GM06990 (cell line): Measurements from ENCODE around the gene TFF2.

Experiments
- DNase-seq: peaks from one replicate; pipeline ENCODE4 v3.0.0-alpha.2; 2011; ENCODE audit not compliant: insufficient read length; ENCODE audit errors: extremely low read depth
- H3K27me3 ChIP-seq: replicated peaks from 2 replicates; pipeline ENCODE4 v1.6.0; 2011; ENCODE audit warnings: low read length; ENCODE audit not compliant: control insufficient read depth, insufficient read depth
- H3K36me3 ChIP-seq: 2 replicates; pipeline ENCODE4 v1.5.1; 2011; ENCODE audit warnings: low read length; ENCODE audit not compliant: control insufficient read depth, insufficient read depth
- H3K4me3 ChIP-seq: replicated peaks from 2 replicates; pipeline ENCODE4 v1.5.1; 2011; ENCODE audit warnings: low read depth, mild to moderate bottlenecking, control low read depth, low read length
- CTCF ChIP-seq: IDR thresholded peaks from 2 replicates; pipeline ENCODE4 v1.5.1; 2011; ENCODE audit warnings: low read length, control low read depth, mild to moderate bottlenecking, inconsistent platforms; ENCODE audit not compliant: insufficient read depth, poor library complexity, severe bottlenecking

TFF2 gene

GRCh38 chr21:42358261-42358660 lies 7.5 kb upstream of the TFF2 start:
- DNase-seq = no peak
- TF ChIP-seq CTCF = no peak
- no peaks in the 10 kb centered on the region; the same call in 1 of the 2 replicates for H3K27me3 ChIP-seq
- no peak overlapping the region for H3K4me3 ChIP-seq
- H3K36me3 ChIP-seq = no peaks in the 10 kb centered on the region

DNA sequence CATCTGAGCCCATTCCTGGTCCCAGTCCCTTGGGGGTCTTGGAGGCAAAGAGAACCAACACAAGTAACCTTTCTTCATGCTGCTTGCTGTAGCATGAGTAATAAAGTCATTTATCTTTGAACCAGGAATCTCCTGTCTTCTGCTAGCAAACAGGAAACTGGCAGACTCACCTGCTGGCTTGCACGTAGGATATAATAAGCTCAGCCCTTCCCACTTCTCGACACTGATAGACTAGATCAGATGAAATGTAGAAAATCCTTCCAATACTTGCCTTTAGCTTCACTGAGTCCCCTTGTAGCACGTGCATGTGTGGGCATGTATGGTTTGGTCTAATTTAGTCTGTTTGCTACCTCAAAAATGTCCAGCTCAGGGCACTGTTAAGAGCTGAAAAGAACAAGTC lies 6.5 kb upstream of the TFF2 start:
- Histone ChIP-seq H3K4me3 (no peak overlapping the region), H3K36me3 (no peaks in the 10 kb centered on the region), H3K27me3 (no peaks in the 10 kb centered on the region; the same call in 1 of the 2 replicates)
- TF ChIP-seq CTCF = no peak
- no peak for DNase-seq

DNA sequence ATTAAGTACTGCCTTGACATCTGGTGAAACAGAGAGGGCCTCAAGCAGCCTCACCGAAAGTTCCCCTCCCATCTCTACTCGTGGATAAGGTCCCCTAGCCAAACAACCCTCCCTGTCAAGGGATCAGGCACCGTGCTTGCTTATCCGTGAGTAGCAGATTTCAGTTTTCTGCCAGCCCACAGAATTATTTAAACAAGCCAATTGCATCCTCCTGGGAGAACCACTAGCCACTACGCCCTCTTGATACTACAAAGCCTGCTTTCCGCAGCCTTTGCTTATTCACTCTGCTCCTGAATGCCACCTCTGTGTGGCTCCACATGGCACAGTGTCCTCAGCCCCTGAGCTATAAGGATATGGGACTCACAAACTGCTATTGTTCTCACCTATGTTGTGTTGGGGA lies 5.9 kb upstream of the TFF2 start:
- no peak for DNase-seq
- no peak for TF ChIP-seq CTCF
- H3K4me3 ChIP-seq = no peak overlapping the region

DNA sequence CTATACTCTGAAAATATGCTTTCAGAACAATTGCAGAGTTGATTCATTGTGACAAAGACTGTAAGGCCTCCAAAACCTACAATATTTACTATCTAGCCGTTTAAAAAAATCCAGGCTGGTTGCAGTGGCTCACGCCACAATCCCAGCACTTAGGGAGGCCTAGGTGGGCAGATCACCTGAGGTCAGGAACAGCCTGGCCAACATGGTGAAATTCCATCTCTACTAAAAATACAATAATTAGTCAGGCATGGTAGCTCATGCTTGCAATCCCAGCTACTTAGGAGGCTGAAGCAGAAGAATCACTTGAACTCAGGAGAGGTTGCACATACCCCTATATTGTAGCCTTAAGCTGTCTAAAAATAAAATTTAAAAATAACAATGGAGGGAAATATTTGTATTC lies 5.3 kb upstream of the TFF2 start:
- no peak for TF ChIP-seq CTCF
- H3K36me3 ChIP-seq = no peaks in the 10 kb centered on the region
- no peak for DNase-seq
- no peaks in the 10 kb centered on the region; the same call in 1 of the 2 replicates for H3K27me3 ChIP-seq
- H3K4me3 ChIP-seq = no peak overlapping the region

More for the DNA sequence above, 5.9 kb upstream of the TFF2 start:
- no peaks in the 10 kb centered on the region for H3K36me3 ChIP-seq
- H3K27me3 ChIP-seq = no peaks in the 10 kb centered on the region; the same call in 1 of the 2 replicates

GRCh38 chr21:42353623-42354022 lies 2.8 kb upstream of the TFF2 start:
- no peaks in the 10 kb centered on the region for H3K36me3 ChIP-seq
- DNase-seq = no peak
- H3K27me3 ChIP-seq = no peaks in the 10 kb centered on the region
- H3K4me3 ChIP-seq = no peak overlapping the region
- TF ChIP-seq CTCF = no peak

DNA sequence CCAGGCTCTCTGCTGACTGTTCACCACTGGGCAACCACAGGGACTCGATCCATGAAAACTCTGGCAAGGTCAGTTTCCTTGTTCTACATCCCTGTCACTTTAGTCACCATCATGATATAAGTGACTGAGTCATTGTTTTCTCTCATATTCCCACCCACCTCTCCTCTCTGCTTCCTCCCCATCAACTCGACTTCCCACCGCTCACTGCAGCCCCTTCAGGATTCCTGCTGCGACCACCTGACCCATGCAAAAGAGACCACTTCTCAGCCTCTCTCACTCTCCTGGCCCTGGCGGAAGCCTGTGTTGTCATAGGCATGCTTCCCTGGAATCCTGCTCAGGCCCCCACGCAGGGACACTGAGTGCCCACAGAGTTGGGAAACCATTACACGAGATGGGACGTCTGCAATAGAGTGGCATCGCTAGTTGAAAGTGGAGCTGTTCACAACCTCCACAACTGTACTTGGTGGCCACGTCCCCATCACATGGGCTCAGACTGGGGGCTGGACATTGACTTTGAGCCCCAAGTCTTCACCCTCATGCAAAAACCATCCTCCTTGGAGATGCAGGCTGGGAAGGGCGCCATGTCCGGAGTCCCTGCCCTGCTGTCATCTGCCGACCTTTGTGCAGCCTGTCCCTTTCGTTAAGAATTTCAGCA lies 1.8 kb upstream of the TFF2 start:
- no peak for TF ChIP-seq CTCF
- H3K27me3 ChIP-seq = no peaks in the 10 kb centered on the region

More for the DNA sequence above, 1.8 kb upstream of the TFF2 start:
- Histone ChIP-seq H3K4me3 (no peak overlapping the region), H3K36me3 (no peaks in the 10 kb centered on the region)
- no peak for DNase-seq
